Stimulated activated CD4-positive, alpha-beta T cell treated with anti-CD3 and anti-CD28 coated beads, TNF-alpha, amount 100 ng/mL, for 24 hours (primary cell): ENCODE measurements around the gene VIPR1.

Experiments used
- DNase-seq, 3 experiments: peaks; one replicate each; pipeline ENCODE4 v3.0.0-alpha.2; 2020; ENCODE audit warnings: low read depth in 3 of 3

The VIPR1 gene

DNA sequence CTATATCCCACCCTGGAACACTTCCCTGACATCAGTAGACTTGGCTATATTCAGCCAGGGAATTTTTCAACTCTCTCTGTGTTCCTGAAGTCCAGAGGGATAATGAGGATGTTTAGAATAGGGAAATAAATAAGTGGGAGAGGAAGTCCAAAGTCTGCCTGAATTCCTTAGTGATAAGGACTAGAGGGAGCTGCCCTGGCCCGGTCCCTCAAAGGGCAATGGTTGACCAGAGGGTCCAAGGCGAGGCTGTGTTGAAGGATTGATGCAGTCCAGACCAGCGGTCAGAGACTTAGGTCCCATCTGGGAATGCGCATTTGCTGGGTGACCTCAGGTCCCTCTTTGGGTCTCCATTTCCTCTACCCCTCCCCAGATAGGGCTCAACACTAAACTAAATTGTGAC, 7.9 kb downstream of the VIPR1 start:
- DNase-seq, result no peak

GRCh38 chr3:42511201-42511600, 8.8 kb downstream of the VIPR1 start:
- no peak for DNase-seq

DNA sequence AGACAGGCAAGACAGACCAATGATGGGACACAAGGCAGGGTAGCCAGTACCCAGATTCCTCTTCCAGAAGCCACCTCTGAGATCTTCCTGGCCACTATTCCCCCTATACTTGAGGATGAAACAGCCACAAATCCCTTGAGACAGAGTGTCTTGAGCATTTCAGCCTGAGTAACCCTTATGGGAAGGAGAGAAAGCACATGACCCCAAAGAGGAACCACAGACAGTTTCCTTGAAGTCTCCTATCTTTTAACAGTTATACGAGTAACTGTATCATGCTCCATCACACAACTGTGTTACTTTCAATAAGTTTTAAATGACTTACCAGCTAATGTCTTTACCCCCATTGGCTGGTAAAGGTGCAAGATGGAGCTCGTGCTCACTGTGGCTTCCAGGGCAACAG, 9.3 kb downstream of the VIPR1 start:
- DNase-seq, result no peak

- no peak for DNase-seq
Measured at GRCh38 chr3:42513121-42513520, 10.7 kb downstream of the VIPR1 start.

- no peak for DNase-seq
Measured at GRCh38 chr3:42513521-42513920, 11.1 kb downstream of the VIPR1 start.

DNA sequence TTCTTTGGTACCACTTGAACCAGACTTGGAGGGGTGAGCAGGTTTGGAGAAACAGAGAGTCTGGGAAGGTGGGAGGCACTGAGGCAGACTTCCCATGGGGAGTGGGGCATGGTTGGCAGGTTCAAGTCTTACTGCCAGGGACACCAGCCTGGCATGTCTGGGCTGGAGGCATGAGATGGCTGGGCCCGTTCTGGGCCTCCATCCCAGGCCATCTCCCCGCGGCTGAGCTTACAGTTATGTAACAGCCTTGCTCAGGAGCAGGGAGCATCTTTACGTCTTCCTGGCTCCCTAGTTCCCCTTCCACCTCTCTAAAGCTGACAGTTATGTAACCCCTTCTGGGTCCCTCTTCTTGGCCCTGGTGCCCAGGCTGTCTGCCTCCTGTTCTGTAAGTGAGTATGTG, 12.4 kb downstream of the VIPR1 start:
- no peak for DNase-seq

GRCh38 chr3:42515391-42515916, 13.0 kb downstream of the VIPR1 start:
- no peak for DNase-seq

DNA sequence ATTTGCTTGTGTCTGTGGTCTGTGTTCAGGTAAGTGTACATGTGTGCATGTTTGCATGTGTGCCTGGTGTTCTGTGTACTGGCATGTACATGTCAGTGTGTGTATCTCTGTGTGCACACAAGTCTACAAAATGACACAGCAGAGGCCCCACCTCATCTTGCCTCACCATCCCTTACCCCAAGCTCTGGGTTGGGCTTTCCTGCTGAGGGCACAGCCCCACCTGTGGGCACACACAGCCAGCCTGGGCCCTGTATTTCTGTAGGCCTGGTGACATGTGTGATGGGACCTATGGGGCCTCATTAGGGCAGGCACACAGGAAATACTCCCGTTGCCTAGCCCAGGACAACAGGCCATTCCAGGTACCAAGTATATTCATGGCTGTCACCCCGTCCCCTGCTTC, 13.5 kb downstream of the VIPR1 start:
- DNase-seq, result no peak

- no peak for DNase-seq
Measured at GRCh38 chr3:42516443-42516842, 14.0 kb downstream of the VIPR1 start.

DNA sequence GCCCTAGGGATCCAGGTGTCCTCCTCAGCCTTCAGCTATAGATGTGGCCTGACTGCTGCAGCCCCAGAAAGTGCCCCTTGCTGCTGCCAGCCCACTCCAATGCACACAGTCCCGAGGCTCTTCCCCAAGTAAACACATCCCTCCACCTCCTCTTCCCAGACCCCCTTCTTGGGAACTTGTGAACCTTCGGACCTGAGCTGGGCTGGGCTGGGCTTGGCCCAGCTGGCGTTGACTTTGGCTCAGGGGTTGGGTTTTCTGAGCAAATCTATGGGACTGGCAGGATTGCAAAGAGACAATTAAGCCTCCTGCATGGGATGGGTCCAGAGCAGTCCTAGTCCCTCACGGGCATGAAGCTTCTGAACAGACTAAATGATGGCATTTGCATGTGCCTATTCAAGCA, 14.7 kb downstream of the VIPR1 start:
- no peak for DNase-seq

- DNase-seq, result no peak
Measured at GRCh38 chr3:42518800-42519567, 16.5 kb downstream of the VIPR1 start.

DNA sequence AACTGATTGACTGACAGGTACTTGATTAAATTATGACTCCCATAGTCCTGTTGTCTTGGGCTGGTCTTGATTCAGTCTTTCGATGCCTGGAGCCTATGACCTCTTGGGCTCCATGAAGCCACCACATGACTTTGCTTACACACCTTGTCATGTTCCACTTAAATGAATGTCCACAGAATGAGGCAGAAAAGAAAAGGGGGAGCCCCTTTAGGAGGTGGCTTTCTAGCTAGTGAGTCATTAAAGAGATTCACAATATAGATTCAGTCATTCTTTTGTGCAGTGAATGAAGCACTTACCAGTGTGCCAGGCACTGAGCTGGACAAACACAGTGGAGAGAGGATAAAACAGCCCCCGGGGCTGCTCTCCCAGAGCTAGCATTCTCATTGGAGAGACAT, 17.1 kb downstream of the VIPR1 start:
- no peak for DNase-seq

DNA sequence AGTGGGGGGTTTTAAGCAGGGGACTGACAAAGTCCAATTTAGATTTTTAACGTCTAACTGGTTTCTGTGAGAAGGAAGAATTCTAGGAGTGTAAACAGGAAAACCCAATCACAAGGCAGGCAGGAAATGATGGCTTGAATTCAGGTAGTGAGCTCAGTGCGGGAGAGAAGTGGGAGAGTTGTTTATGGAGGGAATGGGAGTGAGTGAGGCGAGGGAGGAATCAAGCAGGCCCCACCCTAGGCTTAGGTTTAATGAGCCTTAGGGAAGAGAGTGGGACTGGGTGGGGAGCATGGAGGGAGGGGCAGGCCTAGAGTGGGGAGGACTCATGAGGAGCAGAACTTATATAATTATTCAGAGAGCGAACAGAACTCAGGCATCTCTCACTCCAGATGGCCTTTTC, 17.9 kb downstream of the VIPR1 start:
- no peak for DNase-seq

- no peak for DNase-seq
Measured at GRCh38 chr3:42520906-42521305, 18.5 kb downstream of the VIPR1 start.

DNA sequence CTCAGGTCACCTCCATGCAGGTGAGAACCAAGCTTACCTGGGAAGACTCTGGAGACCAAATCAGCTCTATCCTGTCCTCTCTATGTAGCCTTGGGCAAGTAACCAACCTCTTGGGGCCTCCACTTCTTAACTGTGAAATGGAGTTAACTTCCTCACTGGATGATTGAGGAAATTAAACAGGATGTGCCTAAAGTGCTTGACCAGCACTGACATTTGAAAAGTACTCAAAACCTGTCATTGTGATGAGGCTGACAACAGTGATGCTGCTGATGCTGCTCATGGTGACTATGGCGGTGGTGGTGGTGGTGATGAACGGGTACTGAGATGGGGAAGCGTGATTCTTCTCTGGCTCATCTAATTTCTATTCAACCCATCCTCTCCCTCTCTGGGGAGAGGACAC, 22.3 kb downstream of the VIPR1 start:
- DNase-seq, result no peak

GRCh38 chr3:42525212-42525611, 22.8 kb downstream of the VIPR1 start:
- no peak for DNase-seq

- no peak for DNase-seq
Measured at GRCh38 chr3:42525736-42526345, 23.4 kb downstream of the VIPR1 start.

DNA sequence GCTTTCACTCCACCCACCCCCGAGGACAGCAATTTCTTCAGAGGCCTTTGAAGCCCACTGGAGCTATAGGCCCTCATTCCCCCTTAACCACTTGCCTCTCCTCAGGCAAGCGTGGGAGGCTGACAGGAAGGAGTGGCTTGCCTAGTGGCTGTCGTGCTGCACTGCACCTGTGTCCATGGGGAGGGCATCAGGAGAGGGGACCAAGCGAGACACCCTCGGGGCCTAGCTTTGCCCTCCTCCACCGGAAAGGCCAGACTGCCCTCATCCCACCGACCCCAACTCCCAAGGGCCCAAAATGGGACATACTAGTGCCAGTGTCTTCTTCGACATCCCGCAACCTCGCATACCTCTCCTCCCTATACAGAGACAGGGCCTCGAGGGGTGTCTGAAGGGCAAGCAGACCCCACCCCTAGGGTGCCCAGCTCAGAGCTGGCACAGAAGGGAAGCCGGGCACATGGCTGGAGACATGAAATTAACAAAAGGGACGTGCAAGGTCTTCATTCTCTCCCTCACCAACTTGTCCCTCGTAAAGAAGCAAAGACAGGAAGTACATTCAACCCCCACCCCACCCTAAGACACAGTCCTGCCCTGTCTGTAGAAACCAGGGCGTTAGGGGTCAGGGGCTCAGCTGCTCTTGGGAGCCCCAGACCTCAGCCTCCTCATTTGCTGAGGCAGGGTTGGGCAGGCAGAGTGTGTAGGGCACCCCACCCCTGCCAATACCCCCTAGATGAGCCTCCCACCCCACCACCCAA, 24.3 kb downstream of the VIPR1 start:
- DNase-seq, result peak in 2 of 3 experiments; percentile 31 to 35

DNA sequence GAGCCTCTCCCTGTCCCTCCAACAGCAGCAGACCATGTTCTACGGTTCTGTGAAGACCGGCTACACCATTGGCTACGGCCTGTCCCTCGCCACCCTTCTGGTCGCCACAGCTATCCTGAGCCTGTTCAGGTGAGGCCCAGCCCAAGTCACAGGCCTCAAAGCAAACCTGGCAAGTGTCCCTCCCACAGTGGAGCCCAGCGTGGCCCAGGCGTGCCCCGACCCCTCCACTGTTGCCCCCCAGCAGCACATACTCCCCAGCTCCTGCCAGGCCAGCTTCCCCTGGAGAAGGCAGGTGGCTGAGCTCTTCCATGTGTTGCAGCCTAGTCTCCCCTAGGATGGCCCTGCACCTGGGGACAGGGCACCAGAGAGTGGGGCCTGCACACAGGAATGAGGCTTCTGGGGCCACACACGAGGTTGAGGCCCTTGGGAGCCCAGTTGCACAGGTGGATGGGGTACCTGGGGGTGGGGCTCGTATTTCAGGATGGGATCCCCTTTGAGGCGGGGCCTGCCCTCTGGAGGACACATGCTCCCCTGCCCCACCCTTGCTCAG, 25.0 kb downstream of the VIPR1 start:
- no peak for DNase-seq

- no peak for DNase-seq
Measured at GRCh38 chr3:42529468-42529867, 27.0 kb downstream of the VIPR1 start.

GRCh38 chr3:42530073-42530472, 27.6 kb downstream of the VIPR1 start:
- no peak for DNase-seq

DNA sequence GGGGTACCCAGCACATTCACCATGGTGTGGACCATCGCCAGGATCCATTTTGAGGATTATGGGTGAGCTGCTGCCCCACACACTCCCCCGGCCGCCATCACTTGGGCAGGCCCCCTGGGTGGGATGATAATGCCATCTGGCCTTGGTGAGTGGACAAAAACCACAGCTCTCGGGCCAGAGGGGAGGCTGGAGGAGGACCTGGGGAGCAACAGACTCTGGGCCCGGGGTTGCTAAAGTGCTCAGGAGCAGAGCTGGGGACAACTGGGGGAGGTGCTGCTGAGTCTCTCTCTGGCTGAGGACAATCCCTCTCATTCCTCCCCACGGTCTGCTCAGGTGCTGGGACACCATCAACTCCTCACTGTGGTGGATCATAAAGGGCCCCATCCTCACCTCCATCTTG, 29.0 kb downstream of the VIPR1 start:
- DNase-seq, result no peak
